ENCODE results near the gene MCF2L2. TPM values are rescaled to one million over a fixed set of nuclear protein-coding genes. Genes with fewer than 3 reads are reported as not detected.
A peak's percentile ranks its signal among the peaks of the same experiment; 100 is the strongest.

Gene MCF2L2
- total and polyA plus RNA-seq, 9 of the 15 experiments (the other 6 are each of a cell fraction or from before 2014, with no cell fraction given): 0.56 to 4.2 (median 3.0) TPM

DNA sequence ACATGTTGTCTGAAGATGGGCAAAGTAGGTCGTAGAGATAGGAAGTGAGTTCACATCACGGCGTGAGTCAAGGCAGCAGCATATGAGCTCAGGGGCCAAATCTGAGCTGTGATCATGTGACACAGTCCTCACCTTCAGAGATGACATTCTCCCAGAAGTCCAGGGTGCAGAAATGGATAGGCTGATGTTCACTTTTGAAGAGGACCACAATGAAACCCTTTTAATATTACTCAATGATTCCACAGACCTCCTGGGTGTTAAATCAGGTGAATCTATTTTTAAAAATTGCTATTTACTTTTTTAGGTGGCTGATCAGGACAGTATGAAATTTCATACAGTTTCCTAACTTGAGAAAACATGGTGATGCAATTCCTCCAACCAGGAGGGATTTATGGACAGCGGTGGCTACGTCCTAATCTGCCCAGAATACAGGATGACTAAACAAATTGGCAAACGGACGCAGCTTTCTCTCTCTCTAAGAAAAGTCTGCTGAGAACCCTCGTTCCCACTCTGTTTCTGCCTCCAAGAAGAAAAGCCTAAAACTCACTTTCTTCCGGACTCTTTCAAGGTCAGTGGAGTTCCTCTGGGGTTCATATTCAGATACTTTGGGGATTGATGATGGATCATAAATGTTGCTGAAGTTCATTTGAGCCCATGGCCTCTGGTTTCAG is 141.0 kb downstream of the MCF2L2 start (continued):
- TF ChIP-seq KDM5B (IDR thresholded peaks at IDR 0.05; ENCODE audit: insufficient replicate concordance, low read depth, low read length) (no peak), NFRKB (IDR thresholded peaks at IDR 0.05; ENCODE audit: low read depth) (peak; percentile 58), KLF13 (tag; IDR thresholded peaks at IDR 0.05; ENCODE audit: borderline replicate concordance, low read depth) (no peak), ZNF253 (CRISPR knock-in tag; conservative IDR thresholded peaks at IDR 0.05) (no peak), RAD51 (IDR thresholded peaks at IDR 0.05; ENCODE audit: borderline replicate concordance, low read depth) (peak; percentile 88), THRB (CRISPR knock-in tag; conservative IDR thresholded peaks at IDR 0.05) (no peak), BCLAF1 (IDR thresholded peaks at IDR 0.05; ENCODE audit: borderline replicate concordance in 1 of 2, control insufficient read depth in 1 of 2, low read depth in 2 of 2, low read length in 1 of 2) (no peak), CCNT2 (IDR thresholded peaks at IDR 0.05; ENCODE audit: borderline replicate concordance, extremely low read depth, insufficient read length, low read depth, low read length) (no peak), ERF (CRISPR knock-in tag; IDR thresholded peaks at IDR 0.05) (no peak)
- TF ChIP-seq, protein P1, sequence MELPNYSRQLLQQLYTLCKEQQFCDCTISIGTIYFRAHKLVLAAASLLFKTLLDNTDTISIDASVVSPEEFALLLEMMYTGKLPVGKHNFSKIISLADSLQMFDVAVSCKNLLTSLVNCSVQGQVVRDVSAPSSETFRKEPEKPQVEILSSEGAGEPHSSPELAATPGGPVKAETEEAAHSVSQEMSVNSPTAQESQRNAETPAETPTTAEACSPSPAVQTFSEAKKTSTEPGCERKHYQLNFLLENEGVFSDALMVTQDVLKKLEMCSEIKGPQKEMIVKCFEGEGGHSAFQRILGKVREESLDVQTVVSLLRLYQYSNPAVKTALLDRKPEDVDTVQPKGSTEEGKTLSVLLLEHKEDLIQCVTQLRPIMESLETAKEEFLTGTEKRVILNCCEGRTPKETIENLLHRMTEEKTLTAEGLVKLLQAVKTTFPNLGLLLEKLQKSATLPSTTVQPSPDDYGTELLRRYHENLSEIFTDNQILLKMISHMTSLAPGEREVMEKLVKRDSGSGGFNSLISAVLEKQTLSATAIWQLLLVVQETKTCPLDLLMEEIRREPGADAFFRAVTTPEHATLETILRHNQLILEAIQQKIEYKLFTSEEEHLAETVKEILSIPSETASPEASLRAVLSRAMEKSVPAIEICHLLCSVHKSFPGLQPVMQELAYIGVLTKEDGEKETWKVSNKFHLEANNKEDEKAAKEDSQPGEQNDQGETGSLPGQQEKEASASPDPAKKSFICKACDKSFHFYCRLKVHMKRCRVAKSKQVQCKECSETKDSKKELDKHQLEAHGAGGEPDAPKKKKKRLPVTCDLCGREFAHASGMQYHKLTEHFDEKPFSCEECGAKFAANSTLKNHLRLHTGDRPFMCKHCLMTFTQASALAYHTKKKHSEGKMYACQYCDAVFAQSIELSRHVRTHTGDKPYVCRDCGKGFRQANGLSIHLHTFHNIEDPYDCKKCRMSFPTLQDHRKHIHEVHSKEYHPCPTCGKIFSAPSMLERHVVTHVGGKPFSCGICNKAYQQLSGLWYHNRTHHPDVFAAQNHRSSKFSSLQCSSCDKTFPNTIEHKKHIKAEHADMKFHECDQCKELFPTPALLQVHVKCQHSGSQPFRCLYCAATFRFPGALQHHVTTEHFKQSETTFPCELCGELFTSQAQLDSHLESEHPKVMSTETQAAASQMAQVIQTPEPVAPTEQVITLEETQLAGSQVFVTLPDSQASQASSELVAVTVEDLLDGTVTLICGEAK (IDR thresholded peaks at IDR 0.05): no peak
- TF ChIP-seq, protein P1 (CRISPR knock-in tag; IDR thresholded peaks at IDR 0.05): no peak
